GM18870 (cell line): Measurements from ENCODE around the gene PEX11G.

ENCODE experiments used
- ATAC-seq: cut with Tn5 transposase; IDR thresholded peaks from one replicate; pipeline ENCODE4 v1.9.1; 2021; ENCODE audit warnings: moderate library complexity; ENCODE audit not compliant: unreplicated experiment

PEX11G gene

GRCh38 chr19:7500811-7501450 lies 12.1 kb upstream of the PEX11G start:
- no peak for ATAC-seq

- no peak for ATAC-seq
These were observed 8.5 kb upstream of the PEX11G start for GRCh38 chr19:7497292-7497691.

GRCh38 chr19:7494416-7495098 lies 5.7 kb upstream of the PEX11G start:
- no peak for ATAC-seq

GRCh38 chr19:7492558-7492957 lies 3.7 kb upstream of the PEX11G start:
- ATAC-seq = no peak

GRCh38 chr19:7492142-7492541 lies 3.3 kb upstream of the PEX11G start:
- ATAC-seq = no peak

GRCh38 chr19:7489609-7490044 lies 792 bp upstream of the PEX11G start:
- no peak for ATAC-seq

GRCh38 chr19:7486923-7487322 lies 1.9 kb downstream of the PEX11G start:
- no peak for ATAC-seq

- ATAC-seq = no peak
These were observed 5.1 kb downstream of the PEX11G start for GRCh38 chr19:7483720-7484201.

GRCh38 chr19:7482584-7483439 lies 6.0 kb downstream of the PEX11G start:
- ATAC-seq = no peak

- no peak for ATAC-seq
These were observed 7.9 kb downstream of the PEX11G start for GRCh38 chr19:7480970-7481255.

- no peak for ATAC-seq
These were observed 8.4 kb downstream of the PEX11G start for GRCh38 chr19:7480222-7480969.

- ATAC-seq = no peak
These were observed 10.0 kb downstream of the PEX11G start for GRCh38 chr19:7478843-7479227.

- ATAC-seq = no peak
These were observed 10.5 kb downstream of the PEX11G start for GRCh38 chr19:7478173-7478842.

GRCh38 chr19:7477758-7478157 lies 11.1 kb downstream of the PEX11G start:
- no peak for ATAC-seq

- no peak for ATAC-seq
These were observed 11.9 kb downstream of the PEX11G start for GRCh38 chr19:7476777-7477494.

- no peak for ATAC-seq
These were observed 12.6 kb downstream of the PEX11G start for GRCh38 chr19:7476241-7476640.

GRCh38 chr19:7475665-7476064 lies 13.2 kb downstream of the PEX11G start:
- no peak for ATAC-seq

- no peak for ATAC-seq
These were observed 16.9 kb downstream of the PEX11G start for GRCh38 chr19:7471696-7472615.
